Suprapubic skin (tissue), 4 donors: ENCODE results near the gene DEPDC1B. TPM values are rescaled to one million over a fixed set of nuclear protein-coding genes. Genes with fewer than 3 reads are reported as not detected.
"Not testable (repeated sequence)": the region's sequence is repeated elsewhere in the genome, so short reads cannot be mapped to it uniquely, and the experiment has no call there.

Experiments used
- DNase-seq, 2 donors: peaks; one replicate each; pipeline ENCODE4 v3.0.0-alpha.2; 2019; ENCODE audit warnings: low spot score in 2 of 2
- H3K27ac ChIP-seq: fragments of 200-600 bp; sonication (generic); one replicate; pipeline ENCODE4 v1.5.1; 2019
- H3K27me3 ChIP-seq: fragments of 200-600 bp; sonication (generic); one replicate; pipeline ENCODE4 v1.5.1; 2019
- H3K36me3 ChIP-seq: fragments of 200-600 bp; sonication (generic); one replicate; pipeline ENCODE4 v1.5.1; 2019
- H3K4me1 ChIP-seq: fragments of 200-600 bp; sonication (generic); one replicate; pipeline ENCODE4 v1.5.1; 2019
- H3K4me3 ChIP-seq: fragments of 200-600 bp; sonication (generic); one replicate; pipeline ENCODE4 v1.5.1; 2019; ENCODE audit warnings: mild to moderate bottlenecking
- H3K9me3 ChIP-seq: fragments of 200-600 bp; sonication (generic); one replicate; pipeline ENCODE4 v1.5.1; 2019
- CTCF ChIP-seq, 2 donors: fragments of 200-600 bp in 1 of 2; fragments of 450-650 bp in 1 of 2; sonication (generic) in 1 of 2; IDR thresholded peaks; one replicate each; pipeline ENCODE4 v1.5.1; 2016 to 2019; ENCODE audit warnings: antibody characterized with exemption in 2 of 2, mild to moderate bottlenecking in 1 of 2, moderate library complexity in 1 of 2
- EP300 ChIP-seq: sonication (generic); formaldehyde crosslinking; IDR thresholded peaks from one replicate; pipeline ENCODE4 v1.6.1; 2017; ENCODE audit warnings: antibody characterized with exemption
- POLR2A ChIP-seq, 2 donors: fragments of 450-650 bp; IDR thresholded peaks; one replicate each; pipeline ENCODE4 v1.6.1; 2017; ENCODE audit warnings: antibody characterized with exemption in 2 of 2, mild to moderate bottlenecking in 2 of 2, moderate library complexity in 2 of 2
- POLR2AphosphoS5 ChIP-seq, 3 donors: sonication (generic); formaldehyde crosslinking; IDR thresholded peaks; one replicate each; pipeline ENCODE4 v1.6.1; 2017; ENCODE audit warnings: antibody characterized with exemption in 3 of 3
- WGBS: methylation state at CpG from one replicate; pipeline ENCODE4 v1.1.5; 2018; 5-methylcytosine and 5-hydroxymethylcytosine counted together
- total RNA-seq, 4 donors: library from RNA; depleted of rRNA; stranded (reverse); fragments of >200 nt; gene quantifications; one replicate each; pipeline ENCODE4 v1.1.0, GENCODE V29; 2016

The DEPDC1B gene
- 1 to 10 TPM; 4.8 to 5.8 (median 5.2) TPM for total RNA-seq

GRCh38 chr5:60699609-60700415, at the start of gene DEPDC1B:
Gene DEPDC1B, minus strand, starts transcription at chr5:60700166. Its CDS starts 73 bp downstream, at chr5:60700093.
- Histone ChIP-seq H3K27me3 (no peaks in the 10 kb centered on the region), H3K27ac (peak within 1 kb of the TSS; percentile 72), H3K4me1 (peaks cover 16% of the 10 kb centered on the region), H3K36me3 (no peaks in the 10 kb centered on the region), H3K4me3 (peak within 1 kb of the TSS; percentile 80), H3K9me3 (no peaks in the 10 kb centered on the region)
- WGBS, result 2% methylated on average over 16 of the region's 72 CpGs
- TF ChIP-seq EP300 (no peak), CTCF (IDR thresholded peaks at IDR 0.05) (no peak), POLR2A (IDR thresholded peaks at IDR 0.05) (no peak), POLR2AphosphoS5 (IDR thresholded peaks at IDR 0.05) (no peak)
- peak; percentile 88 to 89 for DNase-seq

GRCh38 chr5:60744682-60745081, 44.7 kb upstream of the DEPDC1B start:
- DNase-seq, result no peak
- WGBS, result 100% methylated on average over 3 of the region's 6 CpGs
- Histone ChIP-seq H3K27me3 (no peaks in the 10 kb centered on the region), H3K36me3 (no peaks in the 10 kb centered on the region), H3K4me3 (no peak overlapping the region), H3K4me1 (no peaks in the 10 kb centered on the region), H3K27ac (no peak overlapping the region), H3K9me3 (no peaks in the 10 kb centered on the region)
- TF ChIP-seq POLR2A (IDR thresholded peaks at IDR 0.05) (no peak), EP300 (no peak), POLR2AphosphoS5 (IDR thresholded peaks at IDR 0.05) (no peak), CTCF (IDR thresholded peaks at IDR 0.05) (no peak)

GRCh38 chr5:60743511-60744314, 43.7 kb upstream of the DEPDC1B start:
- Histone ChIP-seq H3K9me3 (no peaks in the 10 kb centered on the region), H3K27ac (no peak overlapping the region), H3K36me3 (no peaks in the 10 kb centered on the region), H3K4me1 (no peaks in the 10 kb centered on the region), H3K27me3 (no peaks in the 10 kb centered on the region), H3K4me3 (no peak overlapping the region)
- no peak for DNase-seq
- WGBS, result 97% methylated on average over 32 of the region's 40 CpGs
- TF ChIP-seq EP300 (no peak), CTCF (IDR thresholded peaks at IDR 0.05) (no peak), POLR2A (IDR thresholded peaks at IDR 0.05) (no peak)

GRCh38 chr5:60740322-60740721, 40.4 kb upstream of the DEPDC1B start:
- DNase-seq, result no peak
- Histone ChIP-seq H3K36me3 (no peaks in the 10 kb centered on the region), H3K9me3 (no peaks in the 10 kb centered on the region), H3K4me1 (no peaks in the 10 kb centered on the region), H3K27ac (no peak overlapping the region), H3K4me3 (no peak overlapping the region), H3K27me3 (no peaks in the 10 kb centered on the region)
- 91% methylated on average over 2 of the region's 2 CpGs for WGBS
- TF ChIP-seq POLR2AphosphoS5 (IDR thresholded peaks at IDR 0.05), result no peak

GRCh38 chr5:60738933-60739332, 39.0 kb upstream of the DEPDC1B start:
- 82% methylated on average over 2 of the region's 3 CpGs for WGBS
- Histone ChIP-seq H3K9me3 (no peaks in the 10 kb centered on the region), H3K4me3 (no peak overlapping the region), H3K36me3 (no peaks in the 10 kb centered on the region), H3K4me1 (no peaks in the 10 kb centered on the region), H3K27ac (no peak overlapping the region), H3K27me3 (no peaks in the 10 kb centered on the region)
- TF ChIP-seq POLR2A (IDR thresholded peaks at IDR 0.05), result no peak
- no peak for DNase-seq

GRCh38 chr5:60738461-60738860, 38.5 kb upstream of the DEPDC1B start:
- TF ChIP-seq CTCF (IDR thresholded peaks at IDR 0.05) (no peak), POLR2AphosphoS5 (IDR thresholded peaks at IDR 0.05) (no peak), EP300 (no peak), POLR2A (IDR thresholded peaks at IDR 0.05) (no peak)
- Histone ChIP-seq H3K4me3 (no peak overlapping the region), H3K27me3 (no peaks in the 10 kb centered on the region), H3K36me3 (no peaks in the 10 kb centered on the region), H3K4me1 (no peaks in the 10 kb centered on the region), H3K9me3 (no peaks in the 10 kb centered on the region), H3K27ac (no peak overlapping the region)
- DNase-seq, result no peak
- WGBS, result 95% methylated on average over 4 of the region's 4 CpGs

- not testable (repeated sequence) for H3K27ac ChIP-seq, H3K27me3 ChIP-seq, H3K4me3 ChIP-seq, H3K36me3 ChIP-seq, H3K4me1 ChIP-seq, DNase-seq, H3K9me3 ChIP-seq
Measured at GRCh38 chr5:60730858-60731257, 30.9 kb upstream of the DEPDC1B start.
